Coronary artery (tissue), 2 donors: Measurements from ENCODE around the gene PUDP.
"Not testable (repeated sequence)": the region's sequence is repeated elsewhere in the genome, so short reads cannot be mapped to it uniquely, and the experiment has no call there.

ENCODE experiments used
- DNase-seq: peaks from one replicate; pipeline ENCODE4 v3.0.0-alpha.2; 2017; ENCODE audit warnings: low spot score
- H3K27ac ChIP-seq, 2 donors: fragments of 200-600 bp; sonication (generic); one replicate each; pipeline ENCODE4 v1.5.1; 2016 to 2019
- H3K4me3 ChIP-seq: fragments of 200-600 bp; sonication (generic); 2 replicates; pipeline ENCODE4 v1.5.1; 2016; ENCODE audit warnings: mild to moderate bottlenecking, moderate library complexity
- TF ChIP-seq, protein P1 (sequence below): fragments of 200-600 bp; sonication (generic); IDR thresholded peaks from one replicate; pipeline ENCODE4 v1.5.1; 2019; ENCODE audit warnings: antibody characterized with exemption

PUDP gene

DNA sequence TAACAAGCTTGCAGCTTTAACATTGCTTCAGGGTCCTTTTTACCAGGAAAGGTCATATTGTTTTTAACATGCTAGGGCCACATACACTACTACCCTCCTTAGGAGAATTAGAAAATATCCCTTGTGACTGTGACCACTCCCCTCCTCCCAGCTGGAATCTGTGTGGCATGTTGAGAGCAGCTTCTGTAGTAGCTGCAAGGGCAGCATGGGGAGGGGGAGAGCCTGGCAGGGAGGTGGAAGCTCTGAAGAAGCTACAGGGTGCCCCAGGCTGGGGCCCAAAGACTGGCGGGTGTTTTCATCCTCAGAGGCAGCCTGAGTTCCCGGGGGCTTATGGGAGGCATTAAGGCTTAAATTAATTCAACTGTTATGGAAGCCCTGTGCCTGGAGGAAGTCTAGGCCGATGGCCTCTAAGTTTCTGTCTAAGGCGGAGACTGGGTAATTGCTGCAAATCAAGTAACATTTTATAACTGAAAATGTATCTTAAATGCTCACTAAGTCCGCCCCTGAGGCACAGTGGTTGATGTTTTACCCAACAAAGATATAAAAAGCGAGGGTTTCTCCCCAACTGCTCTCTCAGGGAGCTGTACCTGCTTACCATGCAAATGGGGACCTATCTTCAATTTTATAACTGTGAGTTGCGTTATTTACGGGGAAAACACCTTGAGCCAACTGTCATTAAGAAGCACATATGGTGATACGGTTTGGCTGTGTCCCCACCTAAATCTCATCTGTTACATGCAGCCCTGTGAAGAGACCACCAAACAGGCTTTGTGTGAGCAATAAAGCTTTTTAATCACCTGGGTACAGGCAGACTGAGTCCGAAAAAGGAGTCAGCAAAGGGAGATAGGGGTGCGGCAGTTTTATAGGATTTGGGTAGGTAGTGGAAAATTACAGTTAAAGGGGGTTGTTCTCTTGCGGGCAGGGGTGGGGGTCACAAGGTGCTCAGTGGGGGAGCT, 37.8 kb downstream of the PUDP start:
- H3K27ac ChIP-seq = no peak overlapping the region
- DNase-seq = no peak

DNA sequence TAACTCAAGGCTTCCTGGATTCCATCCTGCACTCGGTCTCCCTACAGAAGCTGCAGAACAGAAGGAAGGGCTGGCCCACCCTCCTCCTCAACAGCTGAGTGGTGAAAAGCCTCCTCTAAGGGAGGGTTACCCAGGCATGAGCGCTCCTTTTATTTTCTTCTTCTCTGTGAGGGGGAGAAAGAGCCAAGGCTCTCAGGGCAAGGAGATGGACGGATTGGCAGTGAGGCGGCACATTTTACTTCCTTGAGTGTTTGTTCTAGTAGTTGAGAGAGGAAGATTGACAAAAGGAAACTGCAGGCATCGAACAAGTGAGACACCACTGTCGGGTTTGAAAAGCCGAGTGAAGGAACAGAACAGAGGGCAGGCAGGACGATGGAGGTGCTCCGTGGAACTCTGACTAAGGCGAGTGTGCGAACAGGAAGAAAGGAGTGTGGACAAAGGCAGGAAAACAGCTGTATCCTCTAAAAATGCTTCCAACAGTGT, 38.9 kb downstream of the PUDP start:
- TF ChIP-seq, protein P1, sequence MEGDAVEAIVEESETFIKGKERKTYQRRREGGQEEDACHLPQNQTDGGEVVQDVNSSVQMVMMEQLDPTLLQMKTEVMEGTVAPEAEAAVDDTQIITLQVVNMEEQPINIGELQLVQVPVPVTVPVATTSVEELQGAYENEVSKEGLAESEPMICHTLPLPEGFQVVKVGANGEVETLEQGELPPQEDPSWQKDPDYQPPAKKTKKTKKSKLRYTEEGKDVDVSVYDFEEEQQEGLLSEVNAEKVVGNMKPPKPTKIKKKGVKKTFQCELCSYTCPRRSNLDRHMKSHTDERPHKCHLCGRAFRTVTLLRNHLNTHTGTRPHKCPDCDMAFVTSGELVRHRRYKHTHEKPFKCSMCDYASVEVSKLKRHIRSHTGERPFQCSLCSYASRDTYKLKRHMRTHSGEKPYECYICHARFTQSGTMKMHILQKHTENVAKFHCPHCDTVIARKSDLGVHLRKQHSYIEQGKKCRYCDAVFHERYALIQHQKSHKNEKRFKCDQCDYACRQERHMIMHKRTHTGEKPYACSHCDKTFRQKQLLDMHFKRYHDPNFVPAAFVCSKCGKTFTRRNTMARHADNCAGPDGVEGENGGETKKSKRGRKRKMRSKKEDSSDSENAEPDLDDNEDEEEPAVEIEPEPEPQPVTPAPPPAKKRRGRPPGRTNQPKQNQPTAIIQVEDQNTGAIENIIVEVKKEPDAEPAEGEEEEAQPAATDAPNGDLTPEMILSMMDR = no peak
- Histone ChIP-seq H3K4me3 (peak overlapping the region; percentile 17), H3K27ac (no peak overlapping the region)

More for the DNA sequence above, 37.8 kb downstream of the PUDP start:
- TF ChIP-seq, protein P1 = no peak
- H3K4me3 ChIP-seq = no peak overlapping the region

DNA sequence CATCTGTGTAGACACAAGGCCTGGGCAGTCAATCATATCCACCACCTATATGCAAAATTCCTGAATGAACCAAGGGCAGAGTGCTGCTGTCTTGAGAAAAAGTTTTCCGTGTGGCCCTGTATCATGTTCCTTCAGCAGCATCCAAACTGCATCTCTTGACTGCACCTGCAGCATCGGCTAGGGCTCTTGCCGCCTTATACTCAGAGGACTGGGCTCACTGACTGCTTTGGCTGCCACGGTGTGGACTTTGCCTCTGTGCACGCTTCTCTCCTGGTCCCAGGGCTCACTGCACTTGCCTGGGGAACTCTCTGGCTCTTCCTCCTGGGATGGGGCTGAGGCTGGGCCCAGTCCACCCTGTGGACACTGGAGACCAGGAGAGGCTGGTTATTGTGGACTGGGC, 39.9 kb downstream of the PUDP start:
- DNase-seq = no peak
- Histone ChIP-seq H3K4me3 (no peak overlapping the region), H3K27ac (no peak overlapping the region)
- TF ChIP-seq, protein P1 = no peak

More for the DNA sequence above, 38.9 kb downstream of the PUDP start:
- DNase-seq = no peak

DNA sequence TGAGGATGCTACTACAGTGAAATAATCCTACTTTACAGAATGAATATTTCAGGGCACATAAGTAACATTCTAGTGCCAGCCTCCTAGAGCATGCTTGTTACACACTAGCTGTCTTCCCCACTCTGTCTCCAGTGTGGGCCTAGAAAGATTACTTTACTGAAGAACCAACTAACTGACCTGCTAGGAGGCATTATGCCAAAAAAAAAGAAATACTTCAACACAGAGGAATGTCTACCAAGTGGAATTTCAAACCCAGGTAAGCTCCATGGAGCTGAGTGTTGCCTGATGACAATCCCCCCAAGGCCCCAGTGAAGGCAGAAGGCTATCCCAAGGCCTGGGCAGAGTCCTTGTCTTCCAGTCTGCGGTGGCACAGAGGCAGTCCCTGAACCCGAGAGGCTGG, 41.3 kb downstream of the PUDP start:
- Histone ChIP-seq H3K27ac (no peak overlapping the region), H3K4me3 (no peak overlapping the region)
- DNase-seq = no peak
- TF ChIP-seq, protein P1 = no peak

DNA sequence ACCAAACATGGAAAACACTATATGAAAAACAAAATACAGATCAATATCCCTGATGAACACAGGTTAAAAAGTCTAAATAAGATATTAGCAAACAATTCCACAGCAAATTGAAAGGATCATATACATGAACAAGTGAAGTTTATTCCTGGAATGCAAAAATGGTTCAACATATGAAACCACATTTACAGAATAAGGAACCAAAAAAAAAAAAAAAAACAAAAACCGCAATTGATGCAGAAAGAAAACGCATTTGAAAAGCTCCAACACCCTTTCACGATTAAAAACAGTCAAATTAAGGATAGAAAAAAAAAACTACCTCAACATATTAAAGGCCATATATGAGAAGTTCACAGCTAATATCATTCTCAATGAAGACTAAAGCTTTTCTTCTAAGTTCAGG, 45.8 kb downstream of the PUDP start:
- Histone ChIP-seq H3K27ac (no peak overlapping the region), H3K4me3 (no peak overlapping the region)
- TF ChIP-seq, protein P1 = no peak
- DNase-seq = no peak

DNA sequence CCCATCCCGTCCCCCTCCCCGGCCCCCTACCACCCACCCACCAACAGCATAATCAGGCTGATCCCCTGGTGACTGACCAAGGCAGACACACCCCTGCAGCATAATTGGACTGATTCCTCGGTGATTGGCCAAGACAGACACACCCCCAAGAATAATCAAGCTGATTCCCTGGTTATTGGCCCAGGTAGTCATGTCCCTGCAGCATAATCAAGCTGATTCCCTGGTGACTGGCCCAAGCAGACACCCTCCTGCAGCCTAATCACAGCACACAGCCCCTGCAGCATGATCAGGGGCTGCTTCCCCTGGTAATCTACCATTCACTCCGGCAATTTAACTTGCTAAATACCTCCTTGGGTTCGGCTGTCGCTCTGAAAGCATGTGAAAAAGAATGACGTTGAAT, 47.9 kb downstream of the PUDP start:
- no peak for DNase-seq
- H3K4me3 ChIP-seq = no peak overlapping the region
- TF ChIP-seq, protein P1 = no peak
- H3K27ac ChIP-seq = no peak overlapping the region

DNA sequence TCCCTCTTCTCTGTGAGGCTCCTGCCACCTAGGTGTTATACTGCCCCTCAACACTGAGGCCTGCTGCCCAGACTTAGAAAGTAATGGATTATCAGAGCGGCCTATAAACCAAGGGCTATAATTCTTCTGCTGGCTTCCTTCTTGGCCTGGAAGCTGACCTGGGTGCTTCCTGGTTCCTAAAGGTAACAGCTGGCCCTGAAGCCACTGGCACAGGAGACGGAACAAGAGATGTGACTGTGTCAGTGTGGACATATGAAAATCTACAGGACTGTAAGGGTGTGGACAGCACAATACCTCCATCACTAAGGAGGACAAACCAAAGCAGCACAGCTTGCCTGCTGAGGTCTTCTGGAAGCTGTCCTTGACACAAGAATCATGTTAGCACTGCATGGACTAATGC, 52.3 kb downstream of the PUDP start:
- not testable (repeated sequence) for DNase-seq, H3K27ac ChIP-seq

More for the DNA sequence above, 52.3 kb downstream of the PUDP start:
- H3K4me3 ChIP-seq = not testable (repeated sequence)
